Stimulated activated CD8-positive, alpha-beta memory T cell treated with anti-CD3 and anti-CD28 coated beads, Interleukin-2, amount 100 ng/mL, for 48 hours (primary cell): ENCODE results near the gene CILP2.
A peak's percentile ranks its signal among the peaks of the same experiment; 100 is the strongest.

Experiments used
- DNase-seq, 2 donors: peaks; one replicate each; pipeline ENCODE4 v3.0.0-alpha.2; 2020; ENCODE audit warnings: low read depth in 2 of 2

CILP2 gene

GRCh38 chr19:19544954-19545591, 7.0 kb downstream of the CILP2 start:
- no peak for DNase-seq

DNA sequence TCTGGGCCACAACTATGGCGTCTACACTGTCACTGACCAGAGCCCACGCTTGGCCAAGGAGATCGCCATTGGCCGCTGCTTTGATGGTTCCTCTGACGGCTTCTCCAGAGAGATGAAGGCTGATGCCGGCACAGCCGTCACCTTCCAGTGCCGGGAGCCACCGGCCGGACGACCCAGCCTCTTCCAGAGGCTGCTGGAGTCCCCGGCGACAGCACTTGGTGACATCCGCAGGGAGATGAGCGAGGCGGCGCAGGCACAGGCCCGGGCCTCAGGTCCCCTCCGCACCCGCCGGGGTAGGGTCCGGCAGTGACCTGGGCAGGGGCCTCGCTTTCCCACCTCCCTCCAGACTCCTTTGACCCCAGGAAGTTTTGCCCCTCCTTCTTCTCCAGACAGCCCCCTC, 7.6 kb downstream of the CILP2 start:
- no peak for DNase-seq

- DNase-seq: no peak
These were observed 8.7 kb downstream of the CILP2 start for GRCh38 chr19:19546751-19547162.

DNA sequence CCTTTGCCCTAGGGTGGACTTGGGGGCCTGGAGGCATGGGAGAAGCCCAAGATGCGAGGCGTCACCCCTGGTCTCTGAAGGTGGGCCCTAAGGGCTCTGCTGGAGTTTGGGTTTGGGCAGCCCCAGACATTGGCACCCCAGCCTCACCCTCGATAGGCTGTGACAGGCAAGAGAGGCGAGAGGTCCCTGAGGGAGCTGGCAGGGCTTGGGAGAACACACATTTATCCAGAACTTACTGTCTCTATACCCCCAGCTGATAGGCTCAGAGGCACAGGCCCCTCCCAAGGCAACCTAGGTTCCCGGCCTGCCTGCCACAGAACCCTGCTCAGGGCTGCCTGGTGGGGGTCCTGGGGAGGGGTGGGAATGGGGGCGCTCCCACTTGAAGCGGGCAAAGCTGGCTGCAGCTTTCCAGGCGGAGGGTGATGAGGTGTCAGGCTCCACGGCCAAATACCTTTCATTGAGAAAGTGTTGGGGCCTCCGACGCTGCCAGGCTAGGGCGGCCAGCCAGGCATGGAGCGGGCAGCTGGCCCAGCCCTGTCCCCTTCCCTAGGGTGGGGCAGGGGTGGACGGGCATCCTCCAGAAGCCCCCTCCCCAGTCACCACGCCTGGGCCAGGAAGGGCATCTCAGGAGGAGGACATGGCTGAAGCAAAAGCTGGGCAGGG, 9.7 kb downstream of the CILP2 start:
- no peak for DNase-seq

GRCh38 chr19:19548915-19549759, 11.1 kb downstream of the CILP2 start:
- no peak for DNase-seq

- DNase-seq: no peak
These were observed 11.9 kb downstream of the CILP2 start for GRCh38 chr19:19549804-19550464.

DNA sequence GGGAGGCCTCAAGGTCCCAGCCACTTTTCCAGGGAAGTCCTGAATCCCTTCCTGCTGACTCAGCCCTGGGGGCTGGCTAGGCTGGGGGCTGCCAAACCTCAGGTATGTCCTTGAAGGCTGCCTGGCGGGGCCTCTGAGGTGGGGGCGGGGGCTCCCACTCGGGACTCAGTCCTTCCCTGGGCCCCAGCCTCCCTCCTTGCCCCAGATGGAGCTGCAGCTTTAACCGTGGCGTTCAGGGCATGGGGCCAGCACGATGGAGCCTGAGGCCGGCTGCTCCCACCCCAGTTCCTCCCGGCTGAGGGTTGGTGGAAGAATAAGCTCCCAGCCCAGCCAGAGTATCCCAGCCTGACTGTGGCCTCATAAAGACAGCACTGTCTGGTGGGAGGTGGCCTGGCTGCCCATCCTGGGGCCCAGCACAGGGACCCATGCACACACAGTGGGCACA, 12.4 kb downstream of the CILP2 start:
- no peak for DNase-seq

GRCh38 chr19:19550972-19551852, 13.1 kb downstream of the CILP2 start:
- DNase-seq: no peak

DNA sequence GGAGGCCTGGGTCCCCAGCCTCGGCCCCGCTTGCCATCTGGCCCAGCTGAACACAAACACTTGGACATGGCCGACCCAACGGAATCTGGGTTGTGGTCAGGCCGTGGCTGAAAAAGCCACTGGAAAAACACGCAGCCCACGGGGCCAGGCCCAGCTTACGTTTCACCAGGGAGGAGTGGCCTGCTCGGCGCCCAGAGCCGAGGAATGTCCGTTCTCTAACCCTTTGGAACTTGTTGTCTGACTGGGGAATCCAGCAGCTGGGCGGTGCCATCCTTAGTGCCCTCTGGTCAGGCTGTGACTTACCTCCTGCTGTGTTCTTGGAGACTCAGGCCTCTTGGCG, 13.8 kb downstream of the CILP2 start:
- no peak for DNase-seq

DNA sequence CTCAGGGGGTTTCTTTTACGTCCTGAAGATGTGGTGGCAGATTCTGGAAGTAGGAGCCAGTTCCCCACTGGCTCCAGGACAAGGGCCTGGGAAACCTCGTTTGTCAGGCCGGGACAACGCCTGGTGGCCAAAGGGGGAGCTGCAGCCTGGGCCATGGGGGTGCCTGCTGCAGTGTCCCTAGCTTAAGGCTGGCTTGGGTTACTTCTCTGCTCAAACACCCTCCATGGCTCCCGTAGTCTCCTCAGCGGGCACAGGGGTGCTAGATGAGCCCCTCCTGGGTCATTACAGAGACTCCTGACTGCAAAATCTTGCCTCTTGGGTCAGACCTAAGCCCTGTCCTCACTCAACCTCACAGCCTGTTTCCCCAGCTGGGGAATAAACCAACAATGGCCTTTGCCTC, 14.7 kb downstream of the CILP2 start:
- DNase-seq: peak in 1 of 2 donors; percentile 21

DNA sequence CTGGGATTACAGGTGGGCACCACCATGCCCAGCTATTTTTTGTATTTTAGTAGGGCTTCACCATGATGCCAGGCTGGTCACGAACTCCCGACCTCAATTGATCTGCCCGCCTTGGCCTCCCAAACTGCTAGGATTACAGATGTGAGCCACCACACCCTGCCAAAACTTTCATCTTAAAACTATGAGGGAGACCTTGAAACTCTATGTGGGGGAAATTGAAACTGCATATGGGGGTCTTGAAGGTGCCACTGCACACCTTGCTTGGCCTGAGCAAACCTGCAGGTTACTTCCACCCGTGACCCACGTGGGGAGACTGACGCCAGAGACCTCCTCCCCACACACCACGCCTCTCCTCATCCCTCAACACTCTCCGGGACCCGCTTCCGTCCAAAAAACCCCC, 15.6 kb downstream of the CILP2 start:
- DNase-seq: no peak

DNA sequence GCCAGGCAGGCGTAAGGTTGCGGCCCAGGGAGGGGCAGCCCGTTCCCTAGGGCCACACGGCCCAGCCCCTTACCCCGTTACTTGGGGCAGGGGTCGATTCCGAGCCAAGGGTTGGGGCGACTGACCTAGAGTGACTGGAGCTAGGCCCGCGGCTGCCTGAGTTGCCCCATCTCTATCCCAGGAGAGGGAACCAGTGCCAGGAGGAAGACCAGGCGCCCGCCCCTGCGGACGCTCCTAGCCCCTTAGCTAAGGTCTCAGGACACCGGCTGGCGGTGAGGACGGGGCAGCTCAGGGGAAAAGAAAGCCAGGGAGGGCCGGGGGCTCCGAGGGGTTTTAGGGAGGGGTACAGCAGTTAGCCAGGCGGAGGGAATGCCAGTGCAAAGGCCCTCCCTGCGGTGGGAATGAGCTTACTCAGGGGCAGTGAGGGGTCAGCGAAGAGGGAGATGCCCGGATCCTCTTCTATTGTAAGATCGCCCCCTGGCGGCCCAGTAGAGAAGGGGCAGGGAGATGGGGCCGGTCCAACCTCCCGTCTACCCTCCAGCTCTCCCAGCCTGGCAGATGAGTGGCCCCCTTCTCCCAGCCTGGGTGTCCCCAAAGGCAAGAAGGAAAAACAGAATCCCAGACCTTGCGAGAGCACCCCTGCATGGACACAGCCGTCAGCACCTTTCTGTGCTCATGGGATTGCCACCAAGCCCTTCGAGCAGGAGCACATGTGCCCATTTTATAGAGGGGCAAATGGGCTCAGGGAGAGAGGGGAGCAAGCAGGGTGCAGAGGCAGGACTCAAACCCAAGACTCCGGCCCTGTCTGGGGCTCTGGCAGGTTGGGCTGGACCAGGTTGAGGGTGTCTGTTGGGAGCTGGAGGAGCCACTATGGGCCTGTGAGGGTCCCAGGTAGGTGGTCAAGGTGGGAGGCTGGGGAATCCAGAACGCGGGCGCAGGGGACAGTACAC, 16.3 kb downstream of the CILP2 start:
- DNase-seq: peak; percentile 47 to 50

DNA sequence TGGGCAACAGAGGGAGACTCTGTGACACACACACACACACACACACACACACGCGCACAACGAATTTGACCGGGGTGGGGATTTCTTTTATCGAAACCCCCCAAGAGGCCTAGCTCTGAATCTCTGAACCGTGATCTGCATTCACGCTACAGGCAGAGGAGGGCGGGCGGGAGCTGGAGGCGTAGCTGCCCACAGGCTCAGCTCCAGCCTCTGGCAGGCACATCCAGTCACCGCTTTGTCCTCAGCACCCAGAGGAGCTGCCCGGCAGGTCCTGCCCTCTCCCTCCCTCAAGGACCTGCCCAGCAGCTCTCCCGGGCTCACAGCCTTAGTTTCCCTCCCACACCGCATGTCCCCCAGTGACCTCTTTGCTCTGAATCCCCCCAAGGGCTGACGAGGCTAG, 20.0 kb downstream of the CILP2 start:
- DNase-seq: no peak

GRCh38 chr19:19558636-19559035, 20.6 kb downstream of the CILP2 start:
- no peak for DNase-seq

GRCh38 chr19:19559931-19560330, 21.9 kb downstream of the CILP2 start:
- DNase-seq: no peak

GRCh38 chr19:19561946-19562664, 24.0 kb downstream of the CILP2 start:
- DNase-seq: no peak

DNA sequence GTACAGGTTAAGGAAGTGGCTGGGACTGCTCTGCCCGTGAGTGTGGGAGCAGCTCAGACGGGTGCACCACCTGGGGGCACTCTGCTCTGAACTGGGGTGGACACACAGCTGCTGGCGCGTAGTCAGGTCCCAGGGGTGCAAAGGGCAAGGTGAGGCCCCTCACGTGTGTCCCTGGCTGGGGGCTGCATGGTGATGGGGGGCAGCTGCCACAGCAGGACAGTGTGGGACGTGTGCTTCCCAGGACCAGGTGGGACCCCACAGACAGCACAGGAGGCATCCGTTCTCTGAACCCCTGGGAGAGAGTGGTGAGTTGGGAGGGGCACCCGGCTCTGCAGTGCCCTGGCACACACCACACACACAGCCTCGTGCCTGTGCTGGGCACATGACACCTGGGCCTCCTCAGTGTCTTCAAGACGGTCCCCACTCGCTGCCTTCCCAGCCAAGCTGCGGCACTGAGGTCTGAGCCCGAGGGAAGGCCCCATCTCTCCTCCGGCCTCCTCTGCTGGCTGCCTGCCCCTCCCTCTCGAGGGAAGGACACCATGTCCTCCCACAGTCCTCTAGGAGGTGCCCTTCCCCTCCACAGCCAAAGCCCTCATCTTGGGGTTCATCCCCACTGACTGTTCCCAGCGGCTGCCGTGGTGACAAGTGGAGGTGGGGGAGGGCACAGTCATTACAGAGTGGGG, 24.7 kb downstream of the CILP2 start:
- DNase-seq: no peak

GRCh38 chr19:19563348-19563848, 25.3 kb downstream of the CILP2 start:
- DNase-seq: no peak

GRCh38 chr19:19566306-19566705, 28.2 kb downstream of the CILP2 start:
- no peak for DNase-seq
